HPDE6-E6E7 (cell line): Measurements from ENCODE around the gene ZNHIT2.

Source experiments
- DNase-seq: peaks from one replicate; pipeline ENCODE4 v3.0.0; 2011; ENCODE audit warnings: missing footprints; ENCODE audit errors: extremely low spot score

The ZNHIT2 gene

DNA sequence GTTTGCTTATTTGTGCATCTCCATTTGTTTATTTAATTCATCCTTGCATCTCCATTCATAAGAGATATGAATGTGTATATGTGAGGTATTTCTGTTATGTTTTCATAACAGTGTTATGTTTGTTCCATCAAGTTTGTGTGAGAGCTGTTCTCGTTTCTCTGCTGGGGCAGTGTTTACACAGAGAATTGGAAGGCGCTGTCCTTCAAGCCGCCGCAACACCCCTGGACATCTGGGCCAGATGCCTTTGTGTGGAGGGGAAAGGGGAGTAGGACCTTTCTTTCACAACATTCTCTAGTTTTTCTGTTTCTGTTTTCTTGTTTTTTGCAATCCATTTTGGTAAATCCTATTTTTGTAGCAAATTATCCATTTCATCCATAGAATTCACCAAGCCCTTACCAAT, 12.9 kb downstream of the ZNHIT2 start:
- DNase-seq, result no peak

DNA sequence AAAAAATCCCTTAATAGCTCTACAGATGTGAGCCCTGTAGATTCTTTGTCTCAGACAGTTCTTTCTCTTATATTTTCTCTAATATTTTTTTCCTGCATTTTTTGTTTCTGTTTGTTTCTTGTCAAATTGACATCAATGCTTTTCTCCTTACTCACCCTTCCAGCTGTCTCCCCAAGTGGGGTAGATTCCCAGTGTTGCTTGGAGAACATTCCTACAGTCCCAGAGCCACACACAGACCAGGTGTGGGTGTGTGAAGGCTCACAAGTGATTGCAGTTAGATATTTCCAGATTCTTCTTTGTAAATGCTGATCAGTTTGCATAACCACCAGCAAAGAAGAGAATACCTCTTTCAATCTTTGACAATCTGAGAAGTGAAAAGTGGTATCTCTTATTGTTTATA, 14.0 kb downstream of the ZNHIT2 start:
- DNase-seq, result no peak

- DNase-seq, result no peak
These were observed 15.1 kb downstream of the ZNHIT2 start for GRCh38 chr11:65102142-65103095.

- no peak for DNase-seq
These were observed 16.7 kb downstream of the ZNHIT2 start for GRCh38 chr11:65100674-65101350.

GRCh38 chr11:65096926-65097325, 20.6 kb downstream of the ZNHIT2 start:
- DNase-seq, result no peak

DNA sequence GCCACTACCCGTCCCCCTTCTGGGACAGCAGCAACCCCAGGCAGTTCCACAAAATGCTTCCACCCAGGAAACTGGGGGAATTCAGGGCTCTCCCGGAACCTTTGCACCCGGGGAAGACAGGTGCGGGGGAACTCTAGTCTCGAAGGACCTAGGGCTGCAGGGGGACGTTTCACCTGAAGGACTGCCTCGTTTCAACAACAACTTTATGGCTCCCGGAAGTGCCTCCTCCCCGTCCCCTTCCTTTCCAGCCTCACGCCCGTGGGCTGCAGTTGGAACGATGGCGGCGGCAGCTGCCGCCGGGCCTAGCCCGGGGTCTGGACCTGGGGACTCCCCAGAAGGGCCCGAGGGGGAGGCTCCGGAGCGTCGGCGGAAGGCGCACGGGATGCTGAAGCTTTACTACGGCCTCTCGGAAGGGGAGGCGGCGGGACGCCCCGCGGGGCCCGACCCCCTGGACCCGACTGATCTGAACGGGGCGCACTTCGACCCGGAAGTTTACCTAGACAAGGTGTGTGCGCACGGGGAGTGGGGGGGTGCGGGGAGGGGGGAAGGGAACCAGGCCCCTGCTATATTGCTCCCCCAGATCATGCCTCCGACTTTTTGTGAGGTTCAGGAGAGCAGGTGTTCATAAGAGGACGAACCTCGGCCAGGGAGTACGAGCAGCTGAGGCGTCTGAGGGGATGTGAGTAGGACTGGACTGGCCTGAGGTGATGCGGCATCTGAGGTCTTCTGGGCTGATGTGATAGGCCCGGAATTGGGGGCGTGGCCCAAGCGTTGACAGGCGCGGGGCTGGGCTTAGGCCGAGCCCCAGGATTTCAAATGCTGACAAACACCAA, 21.3 kb downstream of the ZNHIT2 start, which contains the start of gene VPS51:
Gene VPS51 (plus strand): TSS at position 241 of the 833 bp plus-strand sequence. CDS start 37 bp downstream, at position 278.
- DNase-seq, result peak; percentile 96

DNA sequence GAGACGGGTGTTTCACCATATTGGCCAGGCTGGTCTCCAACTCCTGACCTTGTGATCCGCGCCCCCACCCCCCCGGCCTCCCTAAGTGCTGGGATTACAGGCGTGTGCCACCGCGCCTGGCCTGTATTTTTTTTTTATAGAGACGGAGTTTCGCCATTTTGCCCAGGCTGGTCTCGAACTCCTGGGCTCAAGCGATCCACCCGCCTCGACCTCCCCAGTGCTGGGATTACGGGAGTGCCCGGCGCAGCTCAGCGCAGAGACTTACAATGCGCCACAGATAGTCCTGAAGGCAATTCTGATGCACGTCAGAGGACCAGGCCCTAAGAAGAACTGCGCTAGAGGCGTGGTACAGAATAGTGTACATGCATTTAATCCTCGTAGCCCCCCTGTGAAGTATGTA, 22.1 kb downstream of the ZNHIT2 start:
- DNase-seq, result no peak

DNA sequence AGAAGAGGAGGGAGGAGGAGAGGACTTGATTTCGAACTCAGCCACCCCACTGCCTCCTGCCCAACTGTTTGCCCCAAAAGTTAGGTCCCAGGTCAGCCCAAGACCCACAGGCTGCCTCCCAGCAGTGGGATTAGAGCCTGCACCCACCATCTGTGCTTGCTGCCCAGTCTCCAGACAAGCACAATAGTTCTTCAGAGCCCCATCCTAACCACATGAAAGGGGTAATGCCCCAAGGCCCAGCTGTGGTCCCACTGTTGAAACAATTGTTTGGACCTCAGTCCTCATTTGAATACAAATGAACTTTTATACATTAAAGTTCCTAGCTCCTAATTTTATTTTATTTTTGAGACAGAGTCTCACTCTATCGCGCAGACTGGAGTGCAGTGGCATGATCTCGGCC, 26.9 kb downstream of the ZNHIT2 start:
- no peak for DNase-seq

DNA sequence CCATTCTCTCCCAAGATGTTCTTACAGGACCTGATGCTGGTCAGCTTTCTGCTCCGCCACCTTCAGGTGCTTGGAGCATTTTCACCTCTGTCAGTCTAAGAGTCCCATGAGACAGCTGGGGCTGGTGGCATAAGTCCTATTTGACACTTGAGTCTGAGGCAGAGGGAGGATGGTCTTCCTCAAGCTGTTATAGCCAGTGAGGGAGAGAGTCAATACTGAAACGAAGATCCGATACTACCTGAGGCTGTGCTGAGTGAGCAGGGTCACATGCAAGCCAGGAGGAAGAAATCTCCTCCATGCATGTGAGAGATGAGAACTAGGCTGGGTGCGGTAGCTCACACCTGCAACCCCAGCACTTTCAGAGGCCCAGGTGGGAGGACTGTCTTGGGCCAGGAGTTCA, 27.9 kb downstream of the ZNHIT2 start:
- no peak for DNase-seq

DNA sequence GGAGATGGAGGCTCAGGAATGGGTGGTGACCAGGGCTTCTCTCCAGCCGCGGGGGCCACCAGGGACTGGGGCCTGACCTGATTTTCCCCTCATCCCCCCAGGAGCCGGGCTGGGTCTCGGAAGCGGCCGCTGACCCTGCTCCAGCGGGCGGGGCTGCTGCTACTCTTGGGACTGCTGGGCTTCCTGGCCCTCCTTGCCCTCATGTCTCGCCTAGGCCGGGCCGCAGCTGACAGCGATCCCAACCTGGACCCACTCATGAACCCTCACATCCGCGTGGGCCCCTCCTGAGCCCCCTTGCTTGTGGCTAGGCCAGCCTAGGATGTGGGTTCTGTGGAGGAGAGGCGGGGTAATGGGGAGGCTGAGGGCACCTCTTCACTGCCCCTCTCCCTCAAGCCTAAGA, 29.7 kb downstream of the ZNHIT2 start:
- DNase-seq, result no peak

DNA sequence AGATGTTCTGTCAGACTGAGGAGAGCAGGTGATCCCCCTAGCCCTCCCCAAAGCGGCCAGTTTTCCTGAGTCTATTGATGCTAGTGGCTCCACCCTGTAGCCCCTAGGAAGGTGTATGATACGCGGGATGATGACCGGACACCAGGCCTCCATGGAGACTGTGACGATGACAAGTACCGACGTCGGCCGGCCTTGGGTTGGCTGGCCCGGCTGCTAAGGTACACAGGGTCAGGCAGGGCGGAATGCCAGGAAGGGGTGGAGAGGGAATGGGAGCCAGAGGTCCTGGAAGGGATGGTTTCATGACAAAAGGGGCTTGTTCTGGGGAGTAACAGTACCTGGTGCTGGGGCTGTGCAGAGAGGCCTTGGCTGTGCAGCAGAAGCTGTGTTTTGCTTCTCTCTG, 30.3 kb downstream of the ZNHIT2 start:
- no peak for DNase-seq

DNA sequence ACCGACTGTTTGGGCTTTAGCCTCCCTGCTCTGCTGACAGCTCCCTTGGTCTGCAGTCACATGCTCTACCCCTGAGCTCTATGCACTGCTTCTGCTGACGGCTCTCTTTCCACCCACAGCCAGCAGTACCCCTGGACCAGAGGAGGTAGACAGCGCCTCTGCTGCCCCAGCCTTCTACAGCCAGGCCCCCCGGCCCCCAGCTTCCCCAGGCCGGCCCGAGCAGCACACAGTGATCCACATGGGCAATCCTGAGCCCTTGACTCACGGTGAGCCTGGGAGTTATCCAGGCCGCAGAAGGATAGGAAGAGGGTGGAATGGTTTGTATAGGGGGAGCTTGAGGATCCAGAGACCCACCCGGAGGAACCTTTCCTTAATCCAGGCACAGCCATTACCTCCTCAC, 30.7 kb downstream of the ZNHIT2 start:
- no peak for DNase-seq

DNA sequence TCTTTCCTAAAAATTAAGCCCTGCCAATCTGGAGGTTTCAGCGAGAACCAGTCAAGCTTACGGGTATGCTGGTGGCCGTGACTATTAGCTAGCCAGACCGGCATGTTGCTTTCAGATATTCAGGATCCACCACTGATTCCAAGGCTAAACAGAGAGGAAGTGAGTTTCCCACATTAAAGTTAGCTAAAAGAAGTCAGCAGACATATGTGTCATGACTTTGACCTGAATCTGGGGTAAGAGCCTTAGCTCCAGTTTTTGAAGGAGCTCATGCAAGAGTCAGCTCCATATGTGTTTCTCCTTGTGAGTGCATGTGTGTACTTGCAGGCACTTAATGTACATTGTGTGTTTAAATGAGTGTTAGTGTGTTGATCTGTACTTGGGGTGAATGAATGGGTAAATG, 32.1 kb downstream of the ZNHIT2 start:
- no peak for DNase-seq

GRCh38 chr11:65084598-65085375, 32.7 kb downstream of the ZNHIT2 start:
- no peak for DNase-seq

GRCh38 chr11:65083834-65084597, 33.5 kb downstream of the ZNHIT2 start, which contains the start of the genes CDCA5 and ZFPL1:
Gene CDCA5, minus strand, starts transcription at chr11:65084040. Its CDS starts 62 bp downstream, at chr11:65083978.
Gene ZFPL1, plus strand, starts transcription at chr11:65084222. Its CDS starts 477 bp downstream, at chr11:65084699.
- DNase-seq, result peak; percentile 98

DNA sequence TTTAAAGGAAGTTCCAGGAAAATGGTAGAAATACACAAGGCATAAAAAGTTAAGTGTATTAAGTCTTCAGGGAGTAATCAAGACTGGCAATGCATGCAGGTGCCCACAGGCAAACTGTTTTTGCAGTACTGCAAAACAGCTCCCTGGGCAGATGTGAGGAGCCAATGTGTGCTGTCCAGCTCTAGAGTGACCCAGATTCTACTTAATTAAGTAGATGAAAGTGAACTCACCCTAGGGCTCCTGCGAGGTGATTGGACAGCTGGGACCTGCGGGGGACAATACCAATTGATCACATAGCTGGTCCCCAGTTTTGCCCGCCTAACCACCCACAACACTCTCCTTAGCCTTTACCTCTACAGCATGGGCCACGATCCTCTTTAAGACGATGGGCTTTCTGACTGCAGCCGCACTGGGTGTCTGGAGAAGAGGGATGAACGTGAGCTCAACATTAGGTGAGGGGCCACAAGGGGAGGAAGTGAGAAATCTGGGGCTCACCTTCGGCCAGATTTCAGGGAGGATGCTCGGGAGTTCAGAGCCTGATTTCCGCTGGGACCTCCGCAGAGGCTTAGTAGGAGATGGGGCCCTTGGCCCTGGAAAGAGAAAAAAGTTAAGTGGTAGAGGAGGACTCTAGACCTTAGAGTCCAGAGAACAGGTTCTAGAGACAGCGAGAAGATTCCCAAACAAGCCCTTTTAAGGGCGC, 34.2 kb downstream of the ZNHIT2 start:
- no peak for DNase-seq

- no peak for DNase-seq
These were observed 38.6 kb downstream of the ZNHIT2 start for GRCh38 chr11:65078786-65079342.

DNA sequence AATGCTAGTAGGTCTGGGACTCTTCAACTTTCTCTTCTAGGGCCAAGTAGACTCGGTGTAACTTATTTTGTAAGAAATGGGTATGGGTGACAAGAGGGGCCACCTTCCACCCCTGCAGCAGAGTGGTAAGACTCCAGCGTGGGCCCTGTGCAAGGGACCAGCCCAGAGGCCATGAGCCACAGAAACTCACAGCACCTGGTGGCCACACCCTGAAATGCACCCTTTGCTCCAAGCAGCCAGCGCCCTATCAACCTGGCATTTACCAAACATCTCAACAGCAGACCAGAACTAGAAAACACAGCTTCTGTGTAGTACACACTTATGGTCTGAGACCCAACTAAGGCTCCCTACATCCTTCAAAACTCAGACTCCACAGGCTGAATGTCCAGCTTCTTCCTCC, 39.4 kb downstream of the ZNHIT2 start:
- DNase-seq, result no peak

- no peak for DNase-seq
These were observed 40.0 kb downstream of the ZNHIT2 start for GRCh38 chr11:65077451-65077850.
